Skeletal muscle tissue (tissue), 4 donors: ENCODE data around the gene IFITM2. TPM values are rescaled to one million over a fixed set of nuclear protein-coding genes. Genes with fewer than 3 reads are reported as not detected.
"Not testable (repeated sequence)": the region's sequence is repeated elsewhere in the genome, so short reads cannot be mapped to it uniquely, and the experiment has no call there.

Experiments
- H3K27ac ChIP-seq: one replicate; pipeline ENCODE4 v1.7.0; 2013; ENCODE audit warnings: mild to moderate bottlenecking, low read depth, low read length, inconsistent platforms
- H3K27me3 ChIP-seq, 3 donors: one replicate each; pipeline ENCODE4 v1.7.0; 2013; ENCODE audit warnings: low read length in 3 of 3; ENCODE audit not compliant: control insufficient read depth in 3 of 3, insufficient read depth in 3 of 3
- H3K36me3 ChIP-seq, 3 donors: one replicate each; pipeline ENCODE4 v1.7.0; 2013; ENCODE audit warnings: low read length in 3 of 3; ENCODE audit not compliant: control insufficient read depth in 3 of 3, insufficient read depth in 3 of 3
- H3K4me1 ChIP-seq, 3 donors: one replicate each; pipeline ENCODE4 v1.7.0; 2013; ENCODE audit warnings: low read length in 3 of 3, mild to moderate bottlenecking in 3 of 3; ENCODE audit not compliant: control insufficient read depth in 3 of 3, insufficient read depth in 3 of 3
- H3K4me3 ChIP-seq, 3 donors: one replicate each; pipeline ENCODE4 v1.7.0; 2013; ENCODE audit warnings: low read length in 3 of 3
- H3K9ac ChIP-seq, 3 donors: one replicate each; pipeline ENCODE4 v1.7.0; 2013; ENCODE audit warnings: low read length in 3 of 3, mild to moderate bottlenecking in 3 of 3, moderate library complexity in 2 of 3, low read depth in 1 of 3
- H3K9me3 ChIP-seq, 3 donors: one replicate each; pipeline ENCODE4 v1.7.0; 2013; ENCODE audit warnings: low read length in 3 of 3; ENCODE audit not compliant: control insufficient read depth in 3 of 3
- total RNA-seq: library from RNA; depleted of rRNA; stranded (reverse); fragments of >200 nt; gene quantifications from one replicate; pipeline ENCODE4 v1.2.3, GENCODE V29; 2014
- donor health status: Osteomylitis.

Gene IFITM2
- total RNA-seq, 1 donor from 2014 or later: 6.3 TPM

- Histone ChIP-seq H3K4me3 (peak overlapping the region; percentile 65 to 87 (median 70)), H3K9ac (peak overlapping the region; percentile 45 to 81 (median 51)), H3K9me3 (no peaks in the 10 kb centered on the region), H3K4me1 (peaks cover 15 to 30% (median 28%) of the 10 kb centered on the region in 3 donors), H3K27me3 (peaks cover 13 to 29% (median 14%) of the 10 kb centered on the region in 3 donors), H3K27ac (peak overlapping the region; percentile 87), H3K36me3 (peaks cover 0 to 2% (median 2%) of the 10 kb centered on the region in 3 donors)
These were observed 8.6 kb downstream of the IFITM2 start for GRCh38 chr11:316031-316701.

- Histone ChIP-seq H3K9me3 (no peaks in the 10 kb centered on the region), H3K27me3 (peaks cover 11 to 26% (median 14%) of the 10 kb centered on the region in 3 donors), H3K4me1 (peaks cover 15 to 28% (median 27%) of the 10 kb centered on the region in 3 donors), H3K4me3 (peak overlapping the region; percentile 65 to 87 (median 70)), H3K36me3 (peaks cover 0 to 2% (median 2%) of the 10 kb centered on the region in 3 donors), H3K9ac (peak overlapping the region in 2 of 3 donors; percentile 45 to 51), H3K27ac (peak overlapping the region; percentile 87)
These were observed 9.3 kb downstream of the IFITM2 start for GRCh38 chr11:316891-317301.

- peaks cover 9 to 22% (median 14%) of the 10 kb centered on the region in 3 donors for H3K27me3 ChIP-seq
- peak overlapping the region; percentile 87 for H3K27ac ChIP-seq
- H3K4me1 ChIP-seq: peaks cover 14 to 28% (median 20%) of the 10 kb centered on the region in 3 donors
- H3K36me3 ChIP-seq, H3K9me3 ChIP-seq: not testable (repeated sequence)
- peak overlapping the region; percentile 31 to 87 (median 49) for H3K4me3 ChIP-seq
- H3K9ac ChIP-seq: peak overlapping the region in 2 of 3 donors; percentile 34 to 45
These were observed 10.2 kb downstream of the IFITM2 start for GRCh38 chr11:317668-318404.

GRCh38 chr11:318405-319120, 10.9 kb downstream of the IFITM2 start:
- H3K36me3 ChIP-seq, H3K4me3 ChIP-seq, H3K9me3 ChIP-seq: not testable (repeated sequence)
- Histone ChIP-seq H3K27ac (peak overlapping the region; percentile 64), H3K4me1 (peaks cover 7 to 22% (median 13%) of the 10 kb centered on the region in 3 donors), H3K9ac (peak overlapping the region; percentile 40 to 77 (median 43)), H3K27me3 (peaks cover 9 to 22% (median 14%) of the 10 kb centered on the region in 3 donors)

GRCh38 chr11:319121-319887, 11.7 kb downstream of the IFITM2 start:
- H3K4me3 ChIP-seq: peak overlapping the region; percentile 68 to 80 (median 78)
- H3K4me1 ChIP-seq: peaks cover 9 to 22% (median 11%) of the 10 kb centered on the region in 3 donors
- H3K9me3 ChIP-seq, H3K36me3 ChIP-seq: not testable (repeated sequence)
- H3K27ac ChIP-seq: peak overlapping the region; percentile 92
- H3K9ac ChIP-seq: peak overlapping the region; percentile 72 to 81 (median 77)
- peaks cover 6 to 22% (median 14%) of the 10 kb centered on the region in 3 donors for H3K27me3 ChIP-seq

GRCh38 chr11:319888-320273, 12.3 kb downstream of the IFITM2 start:
- Histone ChIP-seq H3K27ac (peak overlapping the region; percentile 92), H3K9ac (peak overlapping the region; percentile 72 to 81 (median 80)), H3K27me3 (peaks cover 6 to 25% (median 14%) of the 10 kb centered on the region in 3 donors), H3K4me3 (peak overlapping the region; percentile 68 to 85 (median 78)), H3K4me1 (peaks cover 14 to 25% (median 15%) of the 10 kb centered on the region in 3 donors)
- not testable (repeated sequence) for H3K36me3 ChIP-seq, H3K9me3 ChIP-seq

GRCh38 chr11:324156-324555, 16.5 kb downstream of the IFITM2 start:
- Histone ChIP-seq H3K4me1 (peaks cover 29 to 32% (median 29%) of the 10 kb centered on the region in 3 donors), H3K9ac (no peak overlapping the region), H3K9me3 (no peaks in the 10 kb centered on the region), H3K4me3 (no peak overlapping the region), H3K27me3 (peaks cover 0 to 29% (median 3%) of the 10 kb centered on the region in 3 donors), H3K36me3 (no peaks in the 10 kb centered on the region), H3K27ac (peak overlapping the region; percentile 88)

- not testable (repeated sequence) for H3K9me3 ChIP-seq, H3K9ac ChIP-seq, H3K36me3 ChIP-seq
- Histone ChIP-seq H3K27ac (peak overlapping the region; percentile 88), H3K27me3 (peaks cover 0 to 25% (median 3%) of the 10 kb centered on the region in 3 donors), H3K4me3 (peak overlapping the region in 1 of 3 donors; percentile 23), H3K4me1 (peaks cover 28 to 29% (median 29%) of the 10 kb centered on the region in 3 donors)
These were observed 17.2 kb downstream of the IFITM2 start for GRCh38 chr11:324593-325517.
